ENCODE measurements around the gene HINFP.
A peak's percentile ranks its signal among the peaks of the same experiment; 100 is the strongest.
"Not testable (repeated sequence)": the region's sequence is repeated elsewhere in the genome, so short reads cannot be mapped to it uniquely, and the experiment has no call there.

Gene HINFP

DNA sequence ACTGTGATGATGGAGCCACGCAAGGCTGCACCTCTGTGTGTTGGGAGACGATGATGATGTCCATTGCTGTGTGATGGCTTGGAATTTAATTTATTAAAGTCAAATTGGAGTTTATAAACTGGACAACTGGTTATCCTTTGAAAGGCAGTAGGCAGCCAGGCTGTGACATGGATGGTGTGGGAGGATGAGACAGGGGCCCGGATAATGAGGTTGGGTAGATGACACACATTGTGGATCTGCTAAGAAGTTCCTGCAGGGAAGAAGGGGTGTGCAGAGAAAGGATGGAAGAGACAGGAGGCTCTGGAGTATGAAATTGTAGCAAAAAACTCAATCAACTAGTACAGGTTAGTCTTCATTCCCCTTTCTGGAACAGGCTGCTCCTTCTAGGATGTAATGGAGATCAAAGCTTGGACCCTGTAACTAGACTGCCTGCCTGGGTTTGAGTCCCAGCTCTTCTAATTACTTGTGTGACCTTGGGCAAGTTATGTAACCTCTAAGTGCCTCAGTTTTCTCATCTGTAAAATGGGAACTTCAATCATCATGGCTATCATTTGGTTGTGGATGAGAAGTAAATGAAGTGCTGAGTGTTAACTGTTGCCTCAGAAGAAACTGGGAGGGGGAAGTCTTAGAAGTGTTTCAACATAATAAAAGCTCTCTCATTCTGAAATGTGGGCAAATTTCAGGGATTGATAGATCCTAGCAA is 4.2 kb upstream of the HINFP start:
- DNase-seq (ENCODE audit: low spot score) = no peak

DNA sequence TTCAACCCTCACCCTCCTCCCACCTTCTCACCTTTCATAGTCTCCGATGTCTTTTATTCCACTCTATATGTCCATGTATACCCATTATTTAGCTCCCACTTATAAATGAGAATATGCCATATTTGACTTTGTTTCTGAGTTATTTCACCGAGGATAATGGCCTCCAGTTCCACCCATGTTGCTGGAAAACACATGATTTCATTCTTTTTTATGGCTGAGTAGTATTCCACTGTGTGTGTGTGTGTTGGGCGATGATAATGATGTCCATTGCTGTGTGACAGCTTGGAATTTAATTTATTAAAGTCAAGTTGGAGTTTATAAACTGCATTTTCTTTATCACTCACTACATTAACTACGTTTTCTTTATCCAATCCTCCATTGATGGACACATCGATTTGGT is 3.2 kb upstream of the HINFP start:
- DNase-seq (ENCODE audit: low spot score) = no peak

DNA sequence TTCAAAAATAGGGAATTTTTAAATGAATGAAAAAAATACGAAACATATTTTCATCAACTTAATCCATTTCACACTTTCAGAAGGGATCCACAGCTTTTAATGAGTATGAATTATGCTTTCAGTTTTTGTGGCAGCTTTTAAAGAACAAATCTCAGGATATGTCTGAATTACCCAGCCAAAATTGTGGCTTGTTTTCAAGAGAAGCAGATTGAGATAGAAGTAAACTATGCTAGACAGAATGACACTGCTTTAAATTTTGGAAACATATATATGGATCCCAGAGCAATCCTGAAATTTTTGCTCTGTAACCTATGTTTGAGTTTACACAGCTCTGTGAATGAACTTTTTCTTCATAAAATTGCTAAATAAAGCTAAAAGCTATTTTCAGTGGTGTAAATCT is 2.4 kb upstream of the HINFP start:
- DNase-seq (ENCODE audit: low spot score) = no peak

DNA sequence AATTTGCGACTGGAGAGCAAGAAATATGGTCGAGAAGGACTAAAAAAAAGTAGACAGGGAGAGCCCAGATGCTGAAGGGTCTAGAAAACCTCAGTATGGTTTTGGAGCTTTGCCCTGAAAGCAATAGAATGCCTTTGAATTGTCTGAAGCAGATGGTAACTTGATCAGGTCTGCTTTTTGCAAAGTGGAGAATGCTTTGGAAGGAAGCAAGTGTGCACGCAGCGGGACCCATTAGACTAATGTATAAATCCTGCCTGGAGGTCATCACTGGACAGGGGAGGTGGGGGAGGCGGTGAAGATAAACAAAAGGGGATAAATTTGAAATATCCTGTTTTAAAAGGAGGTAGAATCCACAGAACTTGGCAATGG is 757 bp upstream of the HINFP start:
- DNase-seq (ENCODE audit: low spot score) = no peak

- DNase-seq (ENCODE audit: low spot score) = no peak
Observed at GRCh38 chr11:119121811-119122124, 388 bp downstream of the HINFP start.

DNA sequence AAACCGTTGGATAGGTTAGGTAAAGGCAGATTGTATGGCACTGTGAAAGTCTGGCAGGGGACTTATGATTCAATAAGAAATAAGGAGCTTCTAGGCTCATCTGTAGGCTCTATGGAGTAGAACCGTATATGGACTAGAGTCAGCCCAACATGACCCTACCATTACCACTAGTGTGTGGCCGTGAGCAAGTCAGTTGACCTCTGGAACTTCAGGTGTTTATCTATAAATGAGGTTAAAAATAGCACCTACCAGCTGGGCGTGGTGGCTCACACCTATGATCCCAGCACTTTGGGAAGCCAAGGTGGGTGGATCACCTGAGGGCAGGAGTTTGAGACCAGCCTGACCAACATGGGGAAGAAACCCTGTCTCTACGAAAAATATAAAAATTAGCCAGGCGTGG is 4.4 kb downstream of the HINFP start:
- no peak for DNase-seq (ENCODE audit: low spot score)

DNA sequence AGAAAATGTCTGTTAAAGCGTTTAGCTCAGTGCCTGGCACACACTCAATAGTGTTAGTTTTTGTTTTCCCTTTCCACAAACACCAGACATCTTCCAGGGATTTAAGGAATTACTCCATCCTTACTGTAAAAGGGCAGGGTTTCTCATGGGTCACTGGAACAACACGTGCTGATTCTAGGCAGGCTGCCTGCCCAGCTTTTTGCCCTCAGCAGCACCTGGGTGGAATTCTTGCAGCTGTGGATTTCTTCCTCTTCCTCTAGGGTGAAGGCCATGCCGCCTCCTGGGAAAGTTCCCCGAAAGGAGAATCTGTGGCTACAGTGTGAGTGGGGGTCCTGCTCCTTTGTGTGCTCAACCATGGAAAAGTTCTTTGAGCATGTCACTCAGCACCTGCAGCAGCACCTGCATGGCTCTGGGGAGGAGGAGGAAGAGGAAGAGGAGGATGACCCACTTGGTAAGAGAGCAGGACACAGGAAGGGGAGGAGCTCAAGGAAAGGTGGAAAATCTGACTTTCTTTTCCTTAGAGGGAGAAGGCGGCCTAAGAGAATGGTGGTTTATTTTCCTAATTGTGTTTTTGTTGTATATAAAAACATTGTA is 5.4 kb downstream of the HINFP start:
- DNase-seq (ENCODE audit: low spot score) = no peak

GRCh38 chr11:119130662-119131061 is 9.3 kb downstream of the HINFP start:
- DNase-seq (ENCODE audit: low spot score) = peak; percentile 61

GRCh38 chr11:119134389-119134978 is 13.1 kb downstream of the HINFP start:
- DNase-seq (ENCODE audit: low spot score) = no peak

- not testable (repeated sequence) for DNase-seq (ENCODE audit: low spot score)
Observed at GRCh38 chr11:119139276-119139675, 17.9 kb downstream of the HINFP start.

DNA sequence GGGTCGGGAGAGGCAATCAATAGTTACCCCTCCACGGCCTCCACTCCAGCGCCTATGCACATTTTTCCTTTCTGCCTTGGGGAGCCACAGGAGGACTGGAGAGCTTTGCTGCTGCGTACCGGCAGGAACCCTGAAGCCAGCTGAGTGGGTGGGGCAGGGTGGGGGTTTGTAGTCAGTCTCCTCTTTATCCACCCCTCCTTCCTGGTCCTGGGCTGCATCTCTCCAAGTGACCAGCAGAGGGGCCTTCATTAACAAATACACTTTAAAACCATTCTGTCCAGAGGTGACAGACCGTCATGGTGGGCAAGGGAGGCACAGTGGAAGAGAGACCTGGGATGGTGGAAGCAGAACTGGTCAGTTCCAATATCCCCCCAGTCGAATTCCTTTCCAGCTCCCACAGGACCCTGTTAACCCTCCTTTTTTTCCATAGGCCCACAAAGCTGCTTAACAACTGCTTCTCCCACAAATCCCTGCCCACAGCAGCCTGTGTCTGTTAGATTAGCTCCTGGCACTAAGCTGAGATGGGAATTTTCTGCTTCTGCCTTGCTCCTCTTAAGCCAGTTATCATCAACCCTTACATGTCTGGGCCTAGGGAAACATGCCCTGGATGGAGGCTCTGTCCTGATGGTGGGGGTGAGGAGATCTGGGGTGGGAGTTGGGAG is 23.6 kb downstream of the HINFP start:
- peak; percentile 60 for DNase-seq (ENCODE audit: low spot score)

GRCh38 chr11:119145551-119145950 is 24.2 kb downstream of the HINFP start:
- DNase-seq (ENCODE audit: low spot score) = no peak

DNA sequence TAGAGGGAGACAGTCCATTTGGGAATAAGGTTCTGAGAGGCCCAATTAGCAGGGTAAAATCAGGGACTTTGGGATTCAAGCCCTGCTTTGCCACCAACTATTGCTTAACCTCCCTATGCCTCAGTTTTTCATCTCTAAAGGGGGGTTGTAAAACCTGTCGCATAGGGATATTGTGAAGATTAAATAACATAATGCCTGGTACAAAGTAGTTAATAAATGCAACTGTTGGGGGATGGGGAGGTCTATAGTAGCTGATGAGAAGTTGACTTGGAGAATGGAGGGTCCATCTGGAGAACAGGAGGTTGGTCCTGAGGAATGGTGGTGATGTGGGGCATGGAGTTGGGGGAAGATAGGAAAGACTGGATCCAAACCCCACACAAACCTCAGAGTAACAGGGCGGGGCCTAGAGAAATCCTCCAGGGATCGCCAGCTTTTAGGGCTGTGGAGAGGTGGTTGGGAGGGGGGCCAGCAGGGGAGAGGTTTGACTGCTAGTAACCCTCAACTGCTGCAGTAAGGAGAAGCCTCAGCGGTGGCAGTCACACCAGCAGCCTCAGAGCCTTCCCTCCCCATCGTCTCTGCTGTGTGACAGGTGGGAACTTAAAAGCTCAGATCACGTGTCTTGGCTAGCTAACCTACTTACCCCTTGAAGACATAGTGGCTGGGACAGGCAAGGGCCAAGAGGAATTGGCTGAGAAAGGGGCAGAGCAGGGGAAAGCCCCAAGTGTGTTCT is 26.4 kb downstream of the HINFP start:
- DNase-seq (ENCODE audit: low spot score) = no peak

GRCh38 chr11:119148720-119149017 is 27.3 kb downstream of the HINFP start:
- DNase-seq (ENCODE audit: low spot score) = no peak

GRCh38 chr11:119149018-119149785 is 27.8 kb downstream of the HINFP start, which contains the start of gene ABCG4:
TSS of gene ABCG4 (plus strand) at chr11:119149052. CDS start at chr11:119149966, 914 bp downstream.
- DNase-seq (ENCODE audit: low spot score) = no peak

DNA sequence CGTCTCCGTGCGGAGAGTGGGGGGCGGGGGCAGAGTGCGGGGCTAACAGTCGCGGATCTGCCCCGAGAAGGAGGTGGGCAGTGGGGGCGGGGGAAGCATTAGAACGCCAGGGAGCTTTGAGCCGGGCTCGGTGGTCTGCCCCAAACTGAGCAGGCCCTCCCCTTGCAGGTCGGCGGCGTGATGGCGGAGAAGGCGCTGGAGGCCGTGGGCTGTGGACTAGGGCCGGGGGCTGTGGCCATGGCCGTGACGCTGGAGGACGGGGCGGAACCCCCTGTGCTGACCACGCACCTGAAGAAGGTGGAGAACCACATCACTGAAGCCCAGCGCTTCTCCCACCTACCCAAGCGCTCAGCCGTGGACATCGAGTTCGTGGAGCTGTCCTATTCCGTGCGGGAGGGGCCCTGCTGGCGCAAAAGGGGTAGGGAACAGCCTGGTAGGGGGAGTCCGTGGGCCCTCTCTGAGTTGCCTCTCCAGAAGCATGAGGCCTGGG is 28.5 kb downstream of the HINFP start:
- DNase-seq (ENCODE audit: low spot score) = no peak

GRCh38 chr11:119152043-119152442 is 30.7 kb downstream of the HINFP start:
- DNase-seq (ENCODE audit: low spot score) = no peak

DNA sequence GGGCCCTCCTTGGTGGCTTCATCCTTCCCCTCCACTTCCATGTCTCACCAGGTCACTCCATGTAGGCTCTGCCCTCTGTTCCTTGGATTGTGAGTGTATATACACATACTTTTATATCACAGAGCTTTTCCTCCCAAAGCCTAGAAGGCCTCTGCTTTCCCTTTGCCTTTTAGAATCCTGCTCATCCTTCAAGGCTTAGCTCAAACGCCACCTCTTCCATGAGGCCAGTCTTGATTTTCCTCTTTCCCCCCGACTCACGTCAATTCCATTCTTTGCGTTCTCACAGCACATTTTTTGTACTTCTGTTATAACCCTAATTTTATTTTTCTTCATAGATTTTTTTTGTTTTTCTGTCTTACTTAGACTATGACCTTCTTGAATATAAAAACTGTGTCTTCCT is 31.2 kb downstream of the HINFP start:
- DNase-seq (ENCODE audit: low spot score) = no peak

DNA sequence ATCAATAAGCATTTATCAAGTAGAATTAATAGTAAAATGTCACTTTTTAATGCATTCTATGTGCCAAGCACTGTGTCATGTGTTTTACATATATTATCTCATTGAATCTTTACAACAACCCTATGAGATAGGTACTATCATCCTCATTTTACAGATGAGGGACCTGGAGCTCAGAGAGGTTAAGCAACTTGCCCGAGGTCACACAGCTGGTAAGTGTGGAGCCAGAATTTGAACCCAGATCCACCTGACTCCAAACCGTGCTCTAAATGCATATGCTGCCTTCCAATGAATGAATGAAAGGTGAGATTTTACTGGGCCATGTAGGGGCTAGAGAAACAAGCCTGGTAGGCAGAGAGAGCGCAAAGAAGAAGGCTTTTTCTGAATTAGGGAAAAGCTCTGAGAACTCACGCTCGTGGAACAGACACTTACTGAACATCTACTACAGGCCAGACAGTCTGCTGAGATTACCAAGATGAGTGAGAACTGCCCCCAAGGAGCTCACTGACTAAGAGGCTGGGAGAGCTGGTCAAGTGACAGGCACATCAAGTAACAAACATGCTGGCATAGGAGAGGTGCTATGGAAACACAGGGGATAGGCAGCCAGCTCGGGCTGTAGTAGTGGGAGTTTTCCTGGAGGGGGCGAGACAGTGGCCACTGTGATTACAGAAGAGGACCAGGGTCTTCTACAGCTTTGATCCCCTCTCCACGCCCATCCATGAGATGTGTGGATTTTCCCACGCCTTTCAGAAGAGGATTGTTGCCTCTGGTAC is 31.9 kb downstream of the HINFP start:
- DNase-seq (ENCODE audit: low spot score) = no peak

DNA sequence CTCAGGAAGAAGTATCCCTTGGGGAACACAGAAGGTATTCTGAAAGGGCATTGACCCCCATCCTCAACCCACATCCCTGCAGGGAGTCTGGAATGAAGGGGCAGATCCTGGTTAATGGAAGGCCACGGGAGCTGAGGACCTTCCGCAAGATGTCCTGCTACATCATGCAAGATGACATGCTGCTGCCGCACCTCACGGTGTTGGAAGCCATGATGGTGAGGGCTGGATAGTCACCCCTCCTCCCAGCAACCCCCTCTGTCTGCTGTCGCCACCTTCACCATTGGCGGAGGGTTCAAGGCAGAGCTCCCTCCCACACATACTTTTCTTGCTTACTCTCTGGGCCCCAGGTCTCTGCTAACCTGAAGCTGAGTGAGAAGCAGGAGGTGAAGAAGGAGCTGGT is 32.8 kb downstream of the HINFP start:
- no peak for DNase-seq (ENCODE audit: low spot score)

Data from kidney capillary endothelial cell (primary cell).